ENCODE measurements around the gene UBD. TPM values are rescaled to one million over a fixed set of nuclear protein-coding genes. Genes with fewer than 3 reads are reported as not detected.

Gene UBD
- polyA plus RNA-seq, 1 donor (not counting 4 experiments of a cell fraction or from before 2014, with no cell fraction given): not detected

GRCh38 chr6:29567541-29567940 is 8.0 kb upstream of the UBD start:
- H3K27ac ChIP-seq (ENCODE audit: control insufficient read depth, insufficient read depth, low read length): no peak overlapping the region
- no peak overlapping the region for H2AFZ ChIP-seq (ENCODE audit: control insufficient read depth, low read length)
- H3K9me1 ChIP-seq (ENCODE audit: control insufficient read depth, extremely low read depth, insufficient read depth, low read length): no peaks in the 10 kb centered on the region
- H3K9me3 ChIP-seq (ENCODE audit: control insufficient read depth, low read depth, low read length): no peaks in the 10 kb centered on the region
- no peaks in the 10 kb centered on the region for H3K36me3 ChIP-seq (ENCODE audit: control insufficient read depth in 2 of 2, extremely low read depth in 1 of 2, insufficient read depth in 2 of 2, low read length in 2 of 2)
- no peak overlapping the region for H3K4me2 ChIP-seq (ENCODE audit: control insufficient read depth, extremely low read depth, insufficient read depth, low read depth, low read length)
- dilution Hi-C loops (cut with MboI; ENCODE audit: extremely low pct_ligation_motif_present, low sequenced_read_pairs): no loop called here
- H3K4me1 ChIP-seq (ENCODE audit: control insufficient read depth, extremely low read depth, insufficient read depth, low read length): no peaks in the 10 kb centered on the region
- H3K9ac ChIP-seq (ENCODE audit: control insufficient read depth, extremely low read depth, insufficient read depth, low read length): no peak overlapping the region
- no peaks in the 10 kb centered on the region for H4K20me1 ChIP-seq (ENCODE audit: control insufficient read depth, extremely low read depth, insufficient read depth, low read length)
- H3K27me3 ChIP-seq (ENCODE audit: control insufficient read depth, extremely low read depth, insufficient read depth, low read length): no peaks in the 10 kb centered on the region
- TF ChIP-seq EZH2 (IDR thresholded peaks at IDR 0.05; ENCODE audit: low read length): no peak
- TF ChIP-seq CTCF (optimal IDR thresholded peaks at IDR 0.05 in 1 of 3, IDR thresholded peaks at IDR 0.05 in 1 of 3, conservative IDR thresholded peaks at IDR 0.05 in 1 of 3; ENCODE audit: extremely low read depth in 1 of 3, insufficient read depth in 2 of 3, low read length in 3 of 3): no peak
- no peak for DNase-seq (ENCODE audit: low read depth, low spot score)
- FAIRE-seq: no peak
- H3K4me3 ChIP-seq (ENCODE audit: control insufficient read depth in 2 of 3, extremely low read depth in 1 of 3, insufficient read depth in 2 of 3, low read depth in 1 of 3, low read length in 3 of 3): no peak overlapping the region
- no peaks in the 10 kb centered on the region for H3K79me2 ChIP-seq (ENCODE audit: control insufficient read depth, insufficient read depth, low read length)

GRCh38 chr6:29566856-29567255 is 7.3 kb upstream of the UBD start:
- Histone ChIP-seq H3K4me1 (ENCODE audit: control insufficient read depth, extremely low read depth, insufficient read depth, low read length) (no peaks in the 10 kb centered on the region), H3K4me2 (ENCODE audit: control insufficient read depth, extremely low read depth, insufficient read depth, low read depth, low read length) (no peak overlapping the region), H4K20me1 (ENCODE audit: control insufficient read depth, extremely low read depth, insufficient read depth, low read length) (no peaks in the 10 kb centered on the region), H3K36me3 (ENCODE audit: control insufficient read depth in 2 of 2, extremely low read depth in 1 of 2, insufficient read depth in 2 of 2, low read length in 2 of 2) (no peaks in the 10 kb centered on the region), H3K9ac (ENCODE audit: control insufficient read depth, extremely low read depth, insufficient read depth, low read length) (no peak overlapping the region), H3K9me1 (ENCODE audit: control insufficient read depth, extremely low read depth, insufficient read depth, low read length) (no peaks in the 10 kb centered on the region), H3K9me3 (ENCODE audit: control insufficient read depth, low read depth, low read length) (no peaks in the 10 kb centered on the region), H3K79me2 (ENCODE audit: control insufficient read depth, insufficient read depth, low read length) (no peaks in the 10 kb centered on the region), H2AFZ (ENCODE audit: control insufficient read depth, low read length) (no peak overlapping the region), H3K4me3 (ENCODE audit: control insufficient read depth in 2 of 3, extremely low read depth in 1 of 3, insufficient read depth in 2 of 3, low read depth in 1 of 3, low read length in 3 of 3) (no peak overlapping the region), H3K27ac (ENCODE audit: control insufficient read depth, insufficient read depth, low read length) (no peak overlapping the region), H3K27me3 (ENCODE audit: control insufficient read depth, extremely low read depth, insufficient read depth, low read length) (no peaks in the 10 kb centered on the region)
- no peak for FAIRE-seq
- TF ChIP-seq EZH2 (IDR thresholded peaks at IDR 0.05; ENCODE audit: low read length) (no peak), CTCF (optimal IDR thresholded peaks at IDR 0.05 in 1 of 3, IDR thresholded peaks at IDR 0.05 in 1 of 3, conservative IDR thresholded peaks at IDR 0.05 in 1 of 3; ENCODE audit: extremely low read depth in 1 of 3, insufficient read depth in 2 of 3, low read length in 3 of 3) (no peak)
- dilution Hi-C loops (cut with MboI; ENCODE audit: extremely low pct_ligation_motif_present, low sequenced_read_pairs): no loop called here
- DNase-seq (ENCODE audit: low read depth, low spot score): no peak

All from keratinocyte (primary cell).